ENCODE results near the gene ARMC3. TPM values are rescaled to one million over a fixed set of nuclear protein-coding genes. Genes with fewer than 3 reads are reported as not detected.
A peak's percentile ranks its signal among the peaks of the same experiment; 100 is the strongest.

The ARMC3 gene
- total RNA-seq, 1 experiment from 2014 or later = 0.28 TPM

DNA sequence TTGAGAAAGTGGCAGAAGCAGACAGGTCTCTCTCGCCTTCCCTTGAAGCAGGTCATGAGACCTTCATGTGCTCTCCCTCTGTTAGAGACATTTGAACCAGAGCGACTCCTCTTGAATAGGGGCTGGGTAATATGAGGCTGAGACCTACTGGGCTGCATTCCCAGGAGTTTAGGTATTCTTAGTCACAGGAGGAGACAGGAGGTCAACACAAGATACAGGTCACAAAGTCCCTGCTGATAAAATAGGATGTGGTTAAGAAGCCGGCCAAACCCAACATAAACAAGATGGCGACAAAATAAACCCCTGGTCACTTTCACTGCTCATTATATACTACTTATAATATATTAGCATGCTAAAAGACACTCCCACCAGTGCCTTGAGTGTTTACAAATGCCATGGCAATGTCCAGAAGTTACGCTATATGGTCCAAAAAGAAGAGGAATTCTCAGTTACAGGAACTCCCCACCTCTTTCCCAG, 124.0 kb downstream of the ARMC3 start (continued):
- TF ChIP-seq, protein P1, sequence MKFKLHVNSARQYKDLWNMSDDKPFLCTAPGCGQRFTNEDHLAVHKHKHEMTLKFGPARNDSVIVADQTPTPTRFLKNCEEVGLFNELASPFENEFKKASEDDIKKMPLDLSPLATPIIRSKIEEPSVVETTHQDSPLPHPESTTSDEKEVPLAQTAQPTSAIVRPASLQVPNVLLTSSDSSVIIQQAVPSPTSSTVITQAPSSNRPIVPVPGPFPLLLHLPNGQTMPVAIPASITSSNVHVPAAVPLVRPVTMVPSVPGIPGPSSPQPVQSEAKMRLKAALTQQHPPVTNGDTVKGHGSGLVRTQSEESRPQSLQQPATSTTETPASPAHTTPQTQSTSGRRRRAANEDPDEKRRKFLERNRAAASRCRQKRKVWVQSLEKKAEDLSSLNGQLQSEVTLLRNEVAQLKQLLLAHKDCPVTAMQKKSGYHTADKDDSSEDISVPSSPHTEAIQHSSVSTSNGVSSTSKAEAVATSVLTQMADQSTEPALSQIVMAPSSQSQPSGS (CRISPR knock-in tag; IDR thresholded peaks at IDR 0.05; ENCODE audit: borderline replicate concordance, low read depth) = no peak
- no peak for TF ChIP-seq NR3C1 (CRISPR knock-in tag; conservative IDR thresholded peaks at IDR 0.05; ENCODE audit: low read depth)
- TF ChIP-seq, protein P2, sequence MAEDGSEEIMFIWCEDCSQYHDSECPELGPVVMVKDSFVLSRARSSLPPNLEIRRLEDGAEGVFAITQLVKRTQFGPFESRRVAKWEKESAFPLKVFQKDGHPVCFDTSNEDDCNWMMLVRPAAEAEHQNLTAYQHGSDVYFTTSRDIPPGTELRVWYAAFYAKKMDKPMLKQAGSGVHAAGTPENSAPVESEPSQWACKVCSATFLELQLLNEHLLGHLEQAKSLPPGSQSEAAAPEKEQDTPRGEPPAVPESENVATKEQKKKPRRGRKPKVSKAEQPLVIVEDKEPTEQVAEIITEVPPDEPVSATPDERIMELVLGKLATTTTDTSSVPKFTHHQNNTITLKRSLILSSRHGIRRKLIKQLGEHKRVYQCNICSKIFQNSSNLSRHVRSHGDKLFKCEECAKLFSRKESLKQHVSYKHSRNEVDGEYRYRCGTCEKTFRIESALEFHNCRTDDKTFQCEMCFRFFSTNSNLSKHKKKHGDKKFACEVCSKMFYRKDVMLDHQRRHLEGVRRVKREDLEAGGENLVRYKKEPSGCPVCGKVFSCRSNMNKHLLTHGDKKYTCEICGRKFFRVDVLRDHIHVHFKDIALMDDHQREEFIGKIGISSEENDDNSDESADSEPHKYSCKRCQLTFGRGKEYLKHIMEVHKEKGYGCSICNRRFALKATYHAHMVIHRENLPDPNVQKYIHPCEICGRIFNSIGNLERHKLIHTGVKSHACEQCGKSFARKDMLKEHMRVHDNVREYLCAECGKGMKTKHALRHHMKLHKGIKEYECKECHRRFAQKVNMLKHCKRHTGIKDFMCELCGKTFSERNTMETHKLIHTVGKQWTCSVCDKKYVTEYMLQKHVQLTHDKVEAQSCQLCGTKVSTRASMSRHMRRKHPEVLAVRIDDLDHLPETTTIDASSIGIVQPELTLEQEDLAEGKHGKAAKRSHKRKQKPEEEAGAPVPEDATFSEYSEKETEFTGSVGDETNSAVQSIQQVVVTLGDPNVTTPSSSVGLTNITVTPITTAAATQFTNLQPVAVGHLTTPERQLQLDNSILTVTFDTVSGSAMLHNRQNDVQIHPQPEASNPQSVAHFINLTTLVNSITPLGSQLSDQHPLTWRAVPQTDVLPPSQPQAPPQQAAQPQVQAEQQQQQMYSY (CRISPR knock-in tag; IDR thresholded peaks at IDR 0.05) = no peak
- TF ChIP-seq, protein P3, sequence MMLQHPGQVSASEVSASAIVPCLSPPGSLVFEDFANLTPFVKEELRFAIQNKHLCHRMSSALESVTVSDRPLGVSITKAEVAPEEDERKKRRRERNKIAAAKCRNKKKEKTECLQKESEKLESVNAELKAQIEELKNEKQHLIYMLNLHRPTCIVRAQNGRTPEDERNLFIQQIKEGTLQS (CRISPR knock-in tag; conservative IDR thresholded peaks at IDR 0.05) = no peak

DNA sequence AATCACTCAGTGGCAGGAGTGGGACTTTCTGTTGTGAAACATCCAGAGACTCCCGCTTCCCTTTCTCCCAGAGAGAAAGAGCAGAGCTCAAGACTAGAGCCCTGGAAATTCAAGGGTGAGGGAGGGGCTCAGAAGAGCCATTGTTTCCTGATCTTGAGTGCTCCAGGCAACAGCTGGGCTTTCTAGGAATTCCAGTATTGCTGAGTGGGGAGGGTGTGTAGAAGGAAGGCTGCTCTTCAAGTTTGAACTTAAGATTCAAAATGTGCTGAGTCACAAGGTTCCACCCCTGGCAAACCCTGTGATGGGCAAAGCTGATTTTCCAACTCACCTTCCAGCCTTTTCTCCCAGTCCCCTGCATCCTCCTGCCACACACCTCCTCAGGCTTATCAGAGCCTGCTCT, 125.2 kb downstream of the ARMC3 start:
- DNase-seq (ENCODE audit: low spot score) (peak; percentile 20), ATAC-seq (peak; percentile 53)
- peaks cover 5% of the 10 kb centered on the region; the same call in 1 of the 2 replicates for H3K27me3 Mint-ChIP-seq (ENCODE audit: low read depth)
- CTCF ChIA-PET = interaction anchor here (1.0 to 1.2 kb wide), 2 partner anchors 17 to 63 kb away, joined by 3 read pairs; no protein-coding TSS in a partner anchor
- no peaks in the 10 kb centered on the region for H3K9me3 Mint-ChIP-seq
- peak; percentile 76; the same call in 1 of the 2 replicates for TF ChIP-seq NFE2L1 (CRISPR knock-in tag; IDR thresholded peaks at IDR 0.05)
- no peak for TF ChIP-seq SP1 (CRISPR knock-in tag; conservative IDR thresholded peaks at IDR 0.05)
- H3K27ac Mint-ChIP-seq = no peak overlapping the region
- POLR2A ChIA-PET = interaction anchor here (0.6 kb wide), 1 partner anchor 1111 kb away, joined by 10 read pairs; no protein-coding TSS in a partner anchor
- H3K36me3 Mint-ChIP-seq = no peaks in the 10 kb centered on the region
- no peak overlapping the region for H3K4me3 Mint-ChIP-seq
- peaks cover 60% of the 10 kb centered on the region for H3K4me1 Mint-ChIP-seq

DNA sequence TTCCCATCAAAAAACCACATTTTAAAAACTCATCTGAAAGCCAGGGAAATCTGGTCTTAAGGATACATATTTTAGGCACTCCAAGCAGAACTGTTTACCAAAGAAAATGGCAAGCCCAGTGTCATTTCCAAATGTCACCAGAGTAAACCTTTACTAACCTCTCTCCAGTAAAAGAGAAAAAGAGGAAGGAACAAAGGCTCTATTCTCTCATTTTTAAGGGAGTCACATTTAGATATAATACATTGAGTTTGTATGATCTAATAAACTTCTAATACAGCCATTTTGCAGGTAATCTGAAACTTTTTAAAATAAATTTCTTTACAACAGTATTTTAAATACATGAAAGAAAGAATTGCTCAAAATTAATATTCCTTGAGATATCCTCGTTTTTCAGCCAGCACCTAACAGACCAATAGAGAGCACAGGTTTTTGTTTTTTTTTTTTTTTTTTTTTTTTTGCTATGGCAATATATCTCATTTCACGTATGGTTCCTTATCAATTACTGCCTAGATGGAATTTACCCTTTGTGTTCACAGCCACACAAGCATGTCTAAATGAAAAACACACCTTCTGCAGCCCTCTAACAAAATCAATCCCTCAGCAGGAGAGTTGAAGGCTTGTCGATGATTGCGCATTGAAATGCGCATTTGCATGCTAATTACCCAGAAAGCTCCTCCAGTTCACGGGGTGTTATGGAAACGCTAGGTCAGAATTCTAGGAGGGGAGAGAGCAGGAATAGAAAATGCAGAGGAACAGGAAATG, 127.8 kb downstream of the ARMC3 start:
- Mint-ChIP-seq H3K4me3 (peak overlapping the region; percentile 9), H3K27ac (peak overlapping the region; percentile 89), H3K36me3 (peaks cover 19% of the 10 kb centered on the region), H3K4me1 (peaks cover 69% of the 10 kb centered on the region), H3K9me3 (peaks cover 21% of the 10 kb centered on the region), H3K27me3 (ENCODE audit: low read depth) (peaks cover 5% of the 10 kb centered on the region; the same call in 1 of the 2 replicates)
- CTCF ChIA-PET = interaction anchor here (0.6 to 1.6 kb wide), 4 partner anchors 8 to 775 kb away, joined by 3 to 5 read pairs (median 4); no protein-coding TSS in a partner anchor
- DNase-seq (ENCODE audit: low spot score) = no peak
- peak; percentile 43 for ATAC-seq
- POLR2A ChIA-PET = interaction anchor here (0.6 to 1.6 kb wide), 2 partner anchors 10 to 895 kb away, joined by 3 to 4 read pairs; no protein-coding TSS in a partner anchor
- TF ChIP-seq JAZF1 (CRISPR knock-in tag; IDR thresholded peaks at IDR 0.05) (no peak), TEAD1 (CRISPR knock-in tag; IDR thresholded peaks at IDR 0.05) (no peak), ETV6 (CRISPR knock-in tag; IDR thresholded peaks at IDR 0.05) (0 out of 2 replicates have a peak, but pooled peaks have one; percentile 32), KAT7 (CRISPR knock-in tag; IDR thresholded peaks at IDR 0.05; ENCODE audit: borderline replicate concordance) (no peak), CBFB (CRISPR knock-in tag; IDR thresholded peaks at IDR 0.05; ENCODE audit: low read depth) (no peak), NR1H2 (CRISPR knock-in tag; IDR thresholded peaks at IDR 0.05) (no peak), IRF2 (CRISPR knock-in tag; IDR thresholded peaks at IDR 0.05; ENCODE audit: borderline replicate concordance, low read depth) (no peak), NFATC4 (CRISPR knock-in tag; IDR thresholded peaks at IDR 0.05) (no peak; the same call in 1 of the 2 replicates), ZNF671 (CRISPR knock-in tag; IDR thresholded peaks at IDR 0.05) (peak; percentile 74; the same call in 1 of the 2 replicates), HMGA2 (CRISPR knock-in tag; IDR thresholded peaks at IDR 0.05) (no peak)
- TF ChIP-seq, protein P4, sequence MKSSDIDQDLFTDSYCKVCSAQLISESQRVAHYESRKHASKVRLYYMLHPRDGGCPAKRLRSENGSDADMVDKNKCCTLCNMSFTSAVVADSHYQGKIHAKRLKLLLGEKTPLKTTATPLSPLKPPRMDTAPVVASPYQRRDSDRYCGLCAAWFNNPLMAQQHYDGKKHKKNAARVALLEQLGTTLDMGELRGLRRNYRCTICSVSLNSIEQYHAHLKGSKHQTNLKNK (CRISPR knock-in tag; IDR thresholded peaks at IDR 0.05) = no peak
- TF ChIP-seq, protein P5, sequence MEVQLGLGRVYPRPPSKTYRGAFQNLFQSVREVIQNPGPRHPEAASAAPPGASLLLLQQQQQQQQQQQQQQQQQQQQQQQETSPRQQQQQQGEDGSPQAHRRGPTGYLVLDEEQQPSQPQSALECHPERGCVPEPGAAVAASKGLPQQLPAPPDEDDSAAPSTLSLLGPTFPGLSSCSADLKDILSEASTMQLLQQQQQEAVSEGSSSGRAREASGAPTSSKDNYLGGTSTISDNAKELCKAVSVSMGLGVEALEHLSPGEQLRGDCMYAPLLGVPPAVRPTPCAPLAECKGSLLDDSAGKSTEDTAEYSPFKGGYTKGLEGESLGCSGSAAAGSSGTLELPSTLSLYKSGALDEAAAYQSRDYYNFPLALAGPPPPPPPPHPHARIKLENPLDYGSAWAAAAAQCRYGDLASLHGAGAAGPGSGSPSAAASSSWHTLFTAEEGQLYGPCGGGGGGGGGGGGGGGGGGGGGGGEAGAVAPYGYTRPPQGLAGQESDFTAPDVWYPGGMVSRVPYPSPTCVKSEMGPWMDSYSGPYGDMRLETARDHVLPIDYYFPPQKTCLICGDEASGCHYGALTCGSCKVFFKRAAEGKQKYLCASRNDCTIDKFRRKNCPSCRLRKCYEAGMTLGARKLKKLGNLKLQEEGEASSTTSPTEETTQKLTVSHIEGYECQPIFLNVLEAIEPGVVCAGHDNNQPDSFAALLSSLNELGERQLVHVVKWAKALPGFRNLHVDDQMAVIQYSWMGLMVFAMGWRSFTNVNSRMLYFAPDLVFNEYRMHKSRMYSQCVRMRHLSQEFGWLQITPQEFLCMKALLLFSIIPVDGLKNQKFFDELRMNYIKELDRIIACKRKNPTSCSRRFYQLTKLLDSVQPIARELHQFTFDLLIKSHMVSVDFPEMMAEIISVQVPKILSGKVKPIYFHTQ (CRISPR knock-in tag; IDR thresholded peaks at IDR 0.05) = no peak
- TF ChIP-seq, protein P3 (CRISPR knock-in tag; conservative IDR thresholded peaks at IDR 0.05) = no peak
- TF ChIP-seq, protein P6, sequence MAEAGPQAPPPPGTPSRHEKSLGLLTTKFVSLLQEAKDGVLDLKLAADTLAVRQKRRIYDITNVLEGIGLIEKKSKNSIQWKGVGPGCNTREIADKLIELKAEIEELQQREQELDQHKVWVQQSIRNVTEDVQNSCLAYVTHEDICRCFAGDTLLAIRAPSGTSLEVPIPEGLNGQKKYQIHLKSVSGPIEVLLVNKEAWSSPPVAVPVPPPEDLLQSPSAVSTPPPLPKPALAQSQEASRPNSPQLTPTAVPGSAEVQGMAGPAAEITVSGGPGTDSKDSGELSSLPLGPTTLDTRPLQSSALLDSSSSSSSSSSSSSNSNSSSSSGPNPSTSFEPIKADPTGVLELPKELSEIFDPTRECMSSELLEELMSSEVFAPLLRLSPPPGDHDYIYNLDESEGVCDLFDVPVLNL (CRISPR knock-in tag; IDR thresholded peaks at IDR 0.05; ENCODE audit: borderline replicate concordance, low read depth) = no peak
